Retinal pigment epithelial cell (primary cell): Measurements from ENCODE around the gene LCP1.
A peak's percentile ranks its signal among the peaks of the same experiment; 100 is the strongest.
"Not testable (repeated sequence)": the region's sequence is repeated elsewhere in the genome, so short reads cannot be mapped to it uniquely, and the experiment has no call there.

ENCODE experiments used
- DNase-seq: peaks from one replicate; pipeline ENCODE4 v3.0.0-alpha.2; 2010; ENCODE audit warnings: low read depth
- H3K4me3 ChIP-seq: 2 replicates; pipeline ENCODE4 v1.5.1; 2011; ENCODE audit warnings: mild to moderate bottlenecking, low read length, control low read depth, moderate library complexity
- TF ChIP-seq, protein P1 (sequence below): conservative IDR thresholded peaks from 2 replicates; pipeline ENCODE4 v1.5.1; 2011; ENCODE audit warnings: low read depth, low read length, control low read depth, inconsistent platforms

The LCP1 gene

DNA sequence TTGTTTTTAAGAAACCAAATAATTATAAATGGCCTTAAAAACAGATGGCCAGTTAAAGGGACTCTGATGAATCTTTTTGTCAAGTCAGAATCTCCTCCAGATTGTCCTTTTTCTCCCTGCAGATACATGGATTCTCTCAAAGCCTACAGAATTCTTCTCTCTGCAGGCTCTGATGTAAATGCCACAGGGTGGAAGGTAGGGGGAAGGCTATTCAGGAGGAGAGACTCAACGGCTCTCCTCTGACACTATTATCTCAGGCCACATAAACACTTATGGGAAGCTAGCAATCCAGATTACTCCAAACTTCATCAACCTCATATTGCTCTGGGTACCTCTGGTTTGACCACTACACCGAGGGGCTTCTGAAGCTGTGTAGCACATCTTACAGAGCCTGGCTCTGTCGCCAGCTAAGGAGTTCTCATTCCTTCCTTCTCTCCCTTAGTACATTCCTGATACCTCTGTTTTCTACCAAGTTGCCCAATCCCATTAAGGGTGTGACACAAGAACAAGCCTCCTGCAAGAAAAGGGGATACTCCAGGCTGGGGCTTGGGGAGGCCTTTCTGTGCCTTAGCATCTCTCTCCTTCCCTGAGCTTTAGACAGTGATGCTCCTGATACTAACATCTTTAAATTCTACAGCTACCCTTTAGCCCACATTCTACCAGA is 14.9 kb downstream of the LCP1 start:
- TF ChIP-seq, protein P1, sequence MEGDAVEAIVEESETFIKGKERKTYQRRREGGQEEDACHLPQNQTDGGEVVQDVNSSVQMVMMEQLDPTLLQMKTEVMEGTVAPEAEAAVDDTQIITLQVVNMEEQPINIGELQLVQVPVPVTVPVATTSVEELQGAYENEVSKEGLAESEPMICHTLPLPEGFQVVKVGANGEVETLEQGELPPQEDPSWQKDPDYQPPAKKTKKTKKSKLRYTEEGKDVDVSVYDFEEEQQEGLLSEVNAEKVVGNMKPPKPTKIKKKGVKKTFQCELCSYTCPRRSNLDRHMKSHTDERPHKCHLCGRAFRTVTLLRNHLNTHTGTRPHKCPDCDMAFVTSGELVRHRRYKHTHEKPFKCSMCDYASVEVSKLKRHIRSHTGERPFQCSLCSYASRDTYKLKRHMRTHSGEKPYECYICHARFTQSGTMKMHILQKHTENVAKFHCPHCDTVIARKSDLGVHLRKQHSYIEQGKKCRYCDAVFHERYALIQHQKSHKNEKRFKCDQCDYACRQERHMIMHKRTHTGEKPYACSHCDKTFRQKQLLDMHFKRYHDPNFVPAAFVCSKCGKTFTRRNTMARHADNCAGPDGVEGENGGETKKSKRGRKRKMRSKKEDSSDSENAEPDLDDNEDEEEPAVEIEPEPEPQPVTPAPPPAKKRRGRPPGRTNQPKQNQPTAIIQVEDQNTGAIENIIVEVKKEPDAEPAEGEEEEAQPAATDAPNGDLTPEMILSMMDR = no peak
- DNase-seq = no peak
- H3K4me3 ChIP-seq = no peak overlapping the region

DNA sequence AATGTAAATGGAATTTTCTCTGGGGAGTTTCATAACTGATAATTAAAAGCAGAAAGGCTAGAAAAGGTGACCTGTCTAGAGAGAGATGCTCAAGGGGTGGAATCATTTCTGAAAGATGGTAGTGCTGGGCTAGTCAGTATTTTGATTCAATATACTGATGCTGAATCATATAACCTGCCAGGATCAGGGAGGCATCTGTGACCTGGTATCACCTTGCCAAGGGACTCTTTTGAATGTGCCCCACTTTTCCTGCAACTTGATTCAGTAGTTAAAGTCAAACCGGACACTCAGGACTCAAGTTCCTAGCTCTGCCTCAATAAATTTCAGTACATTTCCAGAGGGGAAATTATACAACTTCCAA is 15.8 kb downstream of the LCP1 start:
- TF ChIP-seq, protein P1 = no peak
- no peak for DNase-seq
- no peak overlapping the region for H3K4me3 ChIP-seq

DNA sequence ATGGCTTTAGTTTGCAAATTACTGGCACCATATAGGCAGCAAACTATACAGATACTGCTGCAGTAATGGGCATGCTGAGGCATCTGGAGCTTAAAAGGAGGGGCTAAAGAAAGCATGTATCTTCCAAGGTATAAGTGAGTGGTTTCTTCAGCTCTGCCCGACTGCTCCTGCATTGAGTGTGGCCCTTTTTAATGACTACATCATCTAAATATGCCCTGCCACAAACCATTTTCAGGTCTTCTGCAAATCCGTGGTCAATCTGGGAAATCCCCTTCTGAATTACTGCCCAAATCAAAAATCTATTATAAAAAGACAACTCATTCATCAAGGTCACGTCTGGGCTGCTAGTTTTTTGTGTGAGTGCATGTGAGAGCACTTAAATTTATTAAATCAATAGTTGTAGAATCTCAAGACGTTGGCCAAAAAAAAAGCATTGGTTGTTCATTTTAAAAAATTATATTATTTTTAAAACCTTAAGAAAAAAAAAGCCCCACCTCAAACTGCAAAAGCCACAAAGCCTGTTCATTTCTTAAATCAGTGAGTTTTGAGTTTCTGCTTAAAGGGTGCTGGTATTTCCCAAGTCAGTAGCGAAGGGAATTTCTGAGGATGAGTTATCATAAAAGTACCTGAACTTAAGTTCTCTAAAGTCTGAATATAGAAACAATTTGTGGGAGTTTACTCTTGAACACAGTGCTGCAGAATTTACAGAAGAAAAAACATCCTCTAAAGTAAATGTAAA is 16.3 kb downstream of the LCP1 start:
- TF ChIP-seq, protein P1 = no peak
- no peak overlapping the region for H3K4me3 ChIP-seq
- DNase-seq = no peak

DNA sequence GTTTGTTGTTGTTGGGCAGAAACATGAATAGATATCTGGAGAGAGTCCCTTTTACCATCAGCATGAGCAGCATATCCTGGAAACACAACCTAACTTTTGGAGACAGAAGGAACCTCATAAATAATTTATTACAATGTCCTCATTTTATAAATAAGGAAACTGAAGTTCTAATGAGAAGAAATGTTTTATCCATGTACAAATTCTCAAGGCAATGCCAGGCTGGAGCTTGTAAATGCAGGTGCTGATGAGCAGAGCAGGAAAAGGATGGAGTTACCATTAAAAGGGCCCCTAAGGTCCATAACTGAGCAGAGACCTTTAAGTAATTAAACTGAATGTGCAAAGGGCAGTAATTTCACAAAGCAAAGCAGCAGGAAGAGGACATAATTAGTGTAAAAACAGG is 17.3 kb downstream of the LCP1 start:
- no peak for DNase-seq
- no peak overlapping the region for H3K4me3 ChIP-seq
- TF ChIP-seq, protein P1 = no peak

DNA sequence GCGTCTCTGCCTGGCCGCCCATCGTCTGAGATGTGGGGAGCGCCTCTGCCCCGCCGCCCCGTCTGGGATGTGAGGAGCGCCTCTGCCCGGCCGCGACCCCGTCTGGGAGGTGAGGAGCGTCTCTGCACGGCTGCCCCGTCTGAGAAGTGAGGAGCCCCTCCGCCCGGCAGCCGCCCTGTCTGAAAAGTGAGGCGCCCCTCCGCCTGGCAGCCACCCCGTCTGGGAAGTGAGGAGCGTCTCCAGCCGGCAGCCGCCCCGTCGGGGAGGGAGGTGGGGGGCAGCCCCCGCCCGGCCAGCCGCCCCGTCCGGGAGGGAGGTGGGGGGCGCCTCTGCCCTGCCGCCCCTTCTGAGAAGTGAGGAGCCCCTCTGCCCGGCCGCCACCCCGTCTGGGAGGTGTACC is 19.2 kb downstream of the LCP1 start:
- not testable (repeated sequence) for H3K4me3 ChIP-seq, DNase-seq

DNA sequence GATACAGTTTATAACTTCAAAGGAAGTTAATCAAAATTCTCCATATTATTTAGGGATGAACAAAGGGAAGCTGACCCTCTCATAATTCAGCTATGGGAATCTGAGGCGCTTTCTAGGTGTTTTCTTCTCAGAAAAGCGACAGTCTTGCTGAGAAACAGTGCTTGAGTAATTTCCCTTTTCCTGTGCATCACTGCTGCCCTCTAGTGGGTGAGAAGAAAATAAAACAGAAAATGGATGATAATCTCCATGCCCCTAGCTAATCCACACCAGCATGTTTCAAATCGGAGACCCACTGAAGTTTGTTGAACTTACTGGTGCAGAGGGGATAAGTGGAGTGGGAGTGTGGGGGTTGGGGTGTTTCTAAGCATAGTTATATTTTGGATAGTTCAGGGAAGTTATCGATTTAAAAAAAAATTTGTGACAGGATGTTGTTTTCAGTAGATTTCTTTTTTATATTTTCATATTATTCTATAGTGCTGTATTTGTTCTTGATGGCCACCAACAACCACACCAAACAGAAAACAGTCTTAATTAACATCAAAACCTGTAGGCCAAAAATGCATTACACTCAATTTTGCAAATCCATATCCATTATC is 21.4 kb downstream of the LCP1 start:
- TF ChIP-seq, protein P1 = peak; percentile 74
- DNase-seq = no peak
- no peak overlapping the region for H3K4me3 ChIP-seq

DNA sequence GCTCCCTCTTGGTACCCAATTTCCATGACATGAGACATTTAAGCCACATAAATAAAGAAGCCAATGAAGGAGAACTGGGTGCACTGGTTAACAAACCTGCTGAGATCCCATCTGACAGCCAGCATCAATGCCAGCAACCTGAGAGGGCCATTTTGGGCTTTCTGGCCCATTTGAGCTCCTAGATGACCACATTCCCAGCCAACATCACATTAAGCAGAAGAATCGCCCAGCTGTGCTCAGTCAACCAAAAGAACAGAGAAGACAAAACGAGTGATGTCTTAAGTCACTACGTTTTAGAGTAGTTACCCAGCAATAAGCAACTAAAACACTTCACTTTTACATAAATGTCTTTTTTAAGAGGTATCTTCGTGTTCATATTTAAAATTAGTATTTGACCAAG is 21.9 kb downstream of the LCP1 start:
- no peak for DNase-seq
- no peak overlapping the region for H3K4me3 ChIP-seq
- TF ChIP-seq, protein P1 = no peak
